ENCODE results near the gene ISM1. TPM values are rescaled to one million over a fixed set of nuclear protein-coding genes. Genes with fewer than 3 reads are reported as not detected.

Gene ISM1
- total and polyA plus RNA-seq, 8 donors = 0.71 to 18.2 (median 11.2) TPM

GRCh38 chr20:13301596-13301995, 80.5 kb downstream of the ISM1 start:
- Histone ChIP-seq H3K9me3 (no peaks in the 10 kb centered on the region), H3K27me3 (no peaks in the 10 kb centered on the region), H3K27ac (no peak overlapping the region), H3K4me3 (no peak overlapping the region), H3K4me1 (no peaks in the 10 kb centered on the region), H3K36me3 (no peaks in the 10 kb centered on the region)
- TF ChIP-seq CTCF (IDR thresholded peaks at IDR 0.05) = no peak
- intact Hi-C loops (cut with DNase I) = no loop called here
- no peak for DNase-seq
- ATAC-seq = no peak

DNA sequence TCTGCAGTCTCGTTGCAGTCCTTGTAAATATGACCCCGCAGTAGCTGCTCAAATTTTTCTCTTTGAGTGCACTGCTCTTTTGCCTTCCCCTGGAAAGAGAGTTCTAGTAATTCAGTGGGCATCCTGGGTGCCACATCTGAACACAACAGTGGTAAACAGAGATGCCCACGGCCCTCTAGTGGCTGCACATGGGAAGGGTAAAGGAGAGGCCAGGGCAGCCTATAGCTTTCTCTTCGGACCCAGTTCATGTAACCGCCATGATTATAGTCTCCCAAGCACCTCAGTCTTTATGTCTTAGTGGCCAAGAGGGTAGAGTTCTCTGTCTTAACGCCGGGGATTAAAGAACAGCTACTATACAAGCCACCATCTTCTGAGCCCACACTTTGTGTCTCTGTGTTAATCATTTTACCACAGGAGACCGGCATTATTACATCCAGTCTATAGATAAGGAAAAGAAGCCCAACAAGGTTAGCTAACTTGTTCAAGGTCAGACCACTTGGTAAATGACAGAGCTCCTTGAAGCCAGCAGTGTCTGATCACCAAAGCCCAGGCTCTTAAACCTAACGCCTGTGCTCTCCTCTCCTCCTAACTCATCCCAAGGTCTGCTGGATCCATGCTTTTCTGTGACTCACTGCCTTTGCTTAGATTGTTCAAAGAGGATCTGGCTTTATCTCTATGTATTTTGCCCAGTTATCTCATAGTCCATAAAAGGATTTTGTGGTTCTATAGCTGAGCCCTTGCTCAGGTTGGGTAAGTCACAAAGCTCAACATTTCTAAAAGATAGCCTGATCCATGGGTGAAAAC, 81.8 kb downstream of the ISM1 start:
- no peak for DNase-seq

GRCh38 chr20:13305284-13305683, 84.2 kb downstream of the ISM1 start:
- intact Hi-C loops (cut with DNase I) = no loop called here
- no peak for DNase-seq
- no peak overlapping the region for H3K4me3 ChIP-seq

More for the DNA sequence above, 81.8 kb downstream of the ISM1 start:
- Histone ChIP-seq H3K27ac (no peak overlapping the region), H3K4me3 (no peak overlapping the region), H3K27me3 (no peaks in the 10 kb centered on the region), H3K9me3 (no peaks in the 10 kb centered on the region), H3K36me3 (no peaks in the 10 kb centered on the region), H3K4me1 (no peaks in the 10 kb centered on the region)
- peak; percentile 62 to 63 for TF ChIP-seq CTCF (IDR thresholded peaks at IDR 0.05)
- peak; percentile 92 for ATAC-seq
- intact Hi-C loops (cut with DNase I) = no loop called here

DNA sequence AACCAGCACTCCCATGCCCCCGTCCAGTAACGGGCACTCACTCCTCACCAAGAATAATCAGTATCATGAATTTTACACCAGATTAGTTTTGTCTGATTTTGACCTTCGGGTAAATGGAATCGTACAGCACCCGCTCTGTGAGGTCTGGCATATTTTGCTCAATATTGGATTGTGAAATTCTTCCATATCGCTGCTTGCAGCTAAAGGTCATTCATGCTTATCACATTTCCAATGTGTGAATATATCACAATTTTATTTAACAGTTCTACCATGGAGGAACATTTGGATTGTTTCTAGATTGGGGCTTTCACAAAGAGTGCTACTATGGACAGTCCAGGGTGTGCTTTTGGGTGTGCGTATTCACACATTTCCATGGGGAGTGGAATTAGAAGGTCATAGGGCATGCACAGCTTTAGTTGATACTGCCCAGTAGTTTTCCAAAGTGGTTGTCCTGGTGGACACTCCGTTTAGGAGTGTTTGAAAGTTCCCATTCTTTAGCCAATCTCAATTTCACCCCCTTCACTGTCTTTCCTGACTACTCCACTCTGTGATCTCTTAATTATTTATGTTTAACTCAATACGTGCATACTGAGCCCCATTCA, 86.6 kb downstream of the ISM1 start:
- no peak for ATAC-seq
- Histone ChIP-seq H3K9me3 (no peaks in the 10 kb centered on the region), H3K36me3 (no peaks in the 10 kb centered on the region), H3K4me1 (no peaks in the 10 kb centered on the region), H3K4me3 (no peak overlapping the region), H3K27ac (no peak overlapping the region), H3K27me3 (no peaks in the 10 kb centered on the region)
- no peak for TF ChIP-seq CTCF (IDR thresholded peaks at IDR 0.05)
- intact Hi-C loops (cut with DNase I) = no loop called here
- DNase-seq = no peak

More at GRCh38 chr20:13305284-13305683, 84.2 kb downstream of the ISM1 start:
- Histone ChIP-seq H3K36me3 (no peaks in the 10 kb centered on the region), H3K9me3 (no peaks in the 10 kb centered on the region), H3K4me1 (no peaks in the 10 kb centered on the region), H3K27me3 (no peaks in the 10 kb centered on the region), H3K27ac (no peak overlapping the region)
- TF ChIP-seq CTCF (IDR thresholded peaks at IDR 0.05) = no peak
- no peak for ATAC-seq

- Histone ChIP-seq H3K36me3 (no peaks in the 10 kb centered on the region), H3K9me3 (peaks cover 0 to 8% of the 10 kb centered on the region in 2 donors), H3K4me3 (no peak overlapping the region), H3K4me1 (no peaks in the 10 kb centered on the region), H3K27me3 (no peaks in the 10 kb centered on the region), H3K27ac (no peak overlapping the region)
- intact Hi-C loops (cut with DNase I) = no loop called here
- TF ChIP-seq CTCF (IDR thresholded peaks at IDR 0.05) = no peak
- DNase-seq = no peak
- ATAC-seq = no peak
Observed at GRCh38 chr20:13312300-13312699, 91.2 kb downstream of the ISM1 start.
